A172 (cell line): ENCODE measurements around the gene APEH. TPM values are rescaled to one million over a fixed set of nuclear protein-coding genes. Genes with fewer than 3 reads are reported as not detected.
"Not testable (repeated sequence)": the region's sequence is repeated elsewhere in the genome, so short reads cannot be mapped to it uniquely, and the experiment has no call there.

Source experiments
- DNase-seq: peaks from one replicate; pipeline ENCODE4 v3.0.0-alpha.2; 2015; ENCODE audit warnings: low spot score
- total RNA-seq: library from RNA; depleted of rRNA; stranded (reverse); fragments of >200 nt; shearing (Covaris generic); gene quantifications from 2 replicates; pipeline ENCODE4 v1.2.3, GENCODE V29; 2014

Gene APEH
- total RNA-seq, 1 experiment from 2014 or later, result 144 TPM

- no peak for DNase-seq
Observed at GRCh38 chr3:49668861-49669260, 5.3 kb upstream of the APEH start.

GRCh38 chr3:49669352-49669751, 4.8 kb upstream of the APEH start:
- DNase-seq, result no peak

GRCh38 chr3:49670940-49671290, 3.2 kb upstream of the APEH start:
- DNase-seq, result no peak

GRCh38 chr3:49671291-49672288, 2.6 kb upstream of the APEH start:
- peak; percentile 76 for DNase-seq

GRCh38 chr3:49673121-49673714, 933 bp upstream of the APEH start:
- DNase-seq, result no peak

GRCh38 chr3:49674497-49674983, 389 bp downstream of the APEH start:
- no peak for DNase-seq

- no peak for DNase-seq
Observed at GRCh38 chr3:49675912-49676311, 1.8 kb downstream of the APEH start.

GRCh38 chr3:49680493-49681231, 6.5 kb downstream of the APEH start:
- no peak for DNase-seq

- no peak for DNase-seq
Observed at GRCh38 chr3:49681232-49681522, 7.0 kb downstream of the APEH start.

- DNase-seq, result no peak
Observed at GRCh38 chr3:49681543-49681942, 7.4 kb downstream of the APEH start.

- DNase-seq, result no peak
Observed at GRCh38 chr3:49683162-49683561, 9.0 kb downstream of the APEH start.

- not testable (repeated sequence) for DNase-seq
Observed at GRCh38 chr3:49684453-49684852, 10.3 kb downstream of the APEH start.

GRCh38 chr3:49685103-49685502, 11.0 kb downstream of the APEH start:
- DNase-seq, result not testable (repeated sequence)

- DNase-seq, result not testable (repeated sequence)
Observed at GRCh38 chr3:49685846-49686245, 11.7 kb downstream of the APEH start.

- not testable (repeated sequence) for DNase-seq
Observed at GRCh38 chr3:49686346-49686745, 12.2 kb downstream of the APEH start.

- not testable (repeated sequence) for DNase-seq
Observed at GRCh38 chr3:49686769-49687423, 12.7 kb downstream of the APEH start.

GRCh38 chr3:49687424-49687795, 13.3 kb downstream of the APEH start:
- not testable (repeated sequence) for DNase-seq

- DNase-seq, result not testable (repeated sequence)
Observed at GRCh38 chr3:49688338-49689045, 14.3 kb downstream of the APEH start.

- peak; percentile 60 for DNase-seq
Observed at GRCh38 chr3:49689046-49689907, 15.1 kb downstream of the APEH start, which contains the start of the genes MST1 and RNF123. Gene MST1 (minus strand): TSS chr3:49689474. CDS start chr3:49688691, 783 bp downstream. Gene RNF123 (plus strand): TSS chr3:49689557. CDS start chr3:49691166, 1,609 bp downstream.
